ENCODE data around the gene RREB1.

DNA sequence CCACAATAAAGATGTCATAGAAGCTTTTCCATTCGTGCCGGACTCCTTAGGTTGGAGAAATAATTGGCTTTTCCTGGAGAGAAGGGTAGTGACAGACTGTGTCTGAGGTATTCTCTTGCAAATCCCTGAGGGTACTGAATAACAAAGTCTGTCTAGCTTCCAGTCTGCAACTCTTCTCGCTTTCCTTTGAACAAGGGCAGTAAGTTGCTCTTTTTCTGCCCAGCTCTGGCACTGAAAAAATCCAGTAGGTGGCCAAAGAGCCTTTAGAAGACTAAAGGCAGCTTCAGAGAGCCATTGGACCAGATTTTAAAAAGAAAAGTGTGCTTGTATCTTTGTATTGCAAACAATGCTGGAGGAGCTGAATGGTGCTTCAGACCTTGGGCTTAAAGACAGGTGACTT is 20.7 kb upstream of the RREB1 start:
- TF ChIP-seq, protein P1, sequence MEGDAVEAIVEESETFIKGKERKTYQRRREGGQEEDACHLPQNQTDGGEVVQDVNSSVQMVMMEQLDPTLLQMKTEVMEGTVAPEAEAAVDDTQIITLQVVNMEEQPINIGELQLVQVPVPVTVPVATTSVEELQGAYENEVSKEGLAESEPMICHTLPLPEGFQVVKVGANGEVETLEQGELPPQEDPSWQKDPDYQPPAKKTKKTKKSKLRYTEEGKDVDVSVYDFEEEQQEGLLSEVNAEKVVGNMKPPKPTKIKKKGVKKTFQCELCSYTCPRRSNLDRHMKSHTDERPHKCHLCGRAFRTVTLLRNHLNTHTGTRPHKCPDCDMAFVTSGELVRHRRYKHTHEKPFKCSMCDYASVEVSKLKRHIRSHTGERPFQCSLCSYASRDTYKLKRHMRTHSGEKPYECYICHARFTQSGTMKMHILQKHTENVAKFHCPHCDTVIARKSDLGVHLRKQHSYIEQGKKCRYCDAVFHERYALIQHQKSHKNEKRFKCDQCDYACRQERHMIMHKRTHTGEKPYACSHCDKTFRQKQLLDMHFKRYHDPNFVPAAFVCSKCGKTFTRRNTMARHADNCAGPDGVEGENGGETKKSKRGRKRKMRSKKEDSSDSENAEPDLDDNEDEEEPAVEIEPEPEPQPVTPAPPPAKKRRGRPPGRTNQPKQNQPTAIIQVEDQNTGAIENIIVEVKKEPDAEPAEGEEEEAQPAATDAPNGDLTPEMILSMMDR (IDR thresholded peaks at IDR 0.05) = peak in 1 of 4 experiments; percentile 20
- TF ChIP-seq POLR2A (IDR thresholded peaks at IDR 0.05) (no peak), POLR2AphosphoS5 (IDR thresholded peaks at IDR 0.05) (no peak)

All from prostate gland (tissue), 2 donors.